GM13977 (cell line): ENCODE results near the gene LGALSL.

Source experiments
- DNase-seq: peaks from one replicate; pipeline ENCODE4 v3.0.0; 2012; ENCODE audit warnings: low spot score
- CTCF ChIP-seq: IDR thresholded peaks from 2 replicates; pipeline ENCODE4 v1.5.1; 2012; ENCODE audit warnings: mild to moderate bottlenecking, control low read depth; ENCODE audit not compliant: insufficient read depth; ENCODE audit errors: extremely low read depth, missing control alignments
- in situ Hi-C: fragments of 300-500 bp; cut with MboI; formaldehyde crosslinking; loops from one replicate; pipeline ENCODE4 v1.12.0; 2022; ENCODE audit warnings: low sequenced_read_pairs, low pct_unique_long_range_greater_than_20kb, mixed read lengths, inconsistent platforms; ENCODE audit not compliant: unreplicated experiment

LGALSL gene

DNA sequence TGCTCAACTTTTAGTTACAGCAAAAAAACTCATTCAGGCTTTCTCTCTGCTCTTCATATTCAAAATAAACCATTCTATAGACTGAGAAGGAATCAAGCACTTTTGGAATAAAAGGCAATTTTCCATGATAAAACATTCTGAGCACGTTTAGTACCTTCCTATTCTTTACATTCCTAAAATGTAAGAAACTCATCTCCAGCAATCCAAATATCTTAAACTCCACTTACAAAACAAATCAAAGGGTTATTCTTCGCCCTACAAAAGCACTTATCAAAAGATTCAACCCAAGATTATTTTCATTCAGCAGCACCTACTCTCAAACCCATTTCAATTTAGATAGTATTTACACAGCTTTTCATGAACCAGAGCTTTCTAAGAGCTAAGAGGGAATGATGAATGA lies 2.9 kb upstream of the LGALSL start:
- TF ChIP-seq CTCF, result no peak
- in situ Hi-C loops, result no loop called here
- DNase-seq, result no peak

DNA sequence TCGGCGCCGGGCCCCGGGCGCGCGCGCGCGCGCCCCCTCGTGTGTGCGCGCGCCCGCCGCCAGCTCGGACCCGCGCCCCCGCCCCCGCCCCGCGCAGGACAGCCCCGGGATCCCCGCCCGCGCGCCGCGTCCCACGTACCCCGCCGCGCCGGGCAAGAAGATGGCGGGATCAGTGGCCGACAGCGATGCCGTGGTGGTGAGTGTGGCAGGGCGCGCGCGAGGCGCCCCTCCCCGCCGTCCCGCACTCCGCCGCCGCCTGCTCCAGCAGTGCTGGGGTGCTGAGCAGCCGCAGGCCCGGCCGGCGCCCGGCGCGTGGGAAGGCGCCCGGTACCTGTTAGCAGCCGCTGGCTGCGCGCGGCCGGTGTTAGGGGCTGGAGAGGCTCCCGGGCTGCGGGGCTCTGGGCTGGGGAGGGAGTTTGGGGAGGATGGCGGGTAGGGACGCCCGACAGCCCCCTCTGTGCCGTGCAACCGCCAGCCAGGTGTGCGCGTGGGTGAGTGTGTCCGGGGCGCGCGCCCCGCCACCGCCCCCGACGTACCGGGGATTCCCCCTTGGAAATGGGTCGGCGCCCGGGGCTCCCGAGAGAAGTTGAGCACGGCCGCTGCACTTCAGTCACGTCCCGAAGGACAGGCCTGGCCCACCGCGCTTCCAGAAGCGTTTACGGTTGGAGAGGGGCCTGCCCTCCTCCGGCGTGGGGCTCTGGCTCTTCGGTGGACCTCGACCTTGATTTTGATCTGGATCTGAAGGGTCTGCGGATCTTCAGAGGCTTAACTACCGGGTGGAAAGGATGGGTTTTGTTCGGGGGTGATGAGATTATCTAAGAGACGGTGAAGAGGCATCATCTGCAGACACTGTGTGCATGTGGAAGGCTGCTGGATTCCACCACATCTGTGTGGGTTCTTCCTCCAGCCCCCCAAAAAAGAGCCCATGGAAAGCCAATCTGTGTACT lies 697 bp downstream of the LGALSL start:
- DNase-seq, result peak; percentile 90

DNA sequence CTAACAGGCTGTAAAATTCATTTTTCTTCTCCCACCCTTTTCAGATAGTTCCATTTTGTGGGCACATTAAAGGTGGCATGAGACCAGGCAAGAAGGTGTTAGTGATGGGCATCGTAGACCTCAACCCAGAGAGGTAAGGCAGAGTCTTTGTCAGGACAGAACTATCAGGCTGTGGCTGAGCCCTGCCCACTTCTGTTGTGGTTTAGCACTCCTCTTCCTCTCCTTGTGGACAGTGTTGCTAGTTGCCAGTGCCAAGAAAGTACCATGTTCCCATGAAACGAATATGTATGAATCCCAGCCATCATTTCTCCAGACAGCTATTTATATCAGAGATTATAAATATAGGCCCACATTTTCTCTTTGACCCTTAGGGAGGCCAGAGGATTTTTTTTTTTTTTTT lies 1.6 kb downstream of the LGALSL start:
- in situ Hi-C loops, result no loop called here
- no peak for DNase-seq
- TF ChIP-seq CTCF, result no peak

More for the DNA sequence above, 697 bp downstream of the LGALSL start:
- TF ChIP-seq CTCF, result no peak
- in situ Hi-C loops, result no loop called here

DNA sequence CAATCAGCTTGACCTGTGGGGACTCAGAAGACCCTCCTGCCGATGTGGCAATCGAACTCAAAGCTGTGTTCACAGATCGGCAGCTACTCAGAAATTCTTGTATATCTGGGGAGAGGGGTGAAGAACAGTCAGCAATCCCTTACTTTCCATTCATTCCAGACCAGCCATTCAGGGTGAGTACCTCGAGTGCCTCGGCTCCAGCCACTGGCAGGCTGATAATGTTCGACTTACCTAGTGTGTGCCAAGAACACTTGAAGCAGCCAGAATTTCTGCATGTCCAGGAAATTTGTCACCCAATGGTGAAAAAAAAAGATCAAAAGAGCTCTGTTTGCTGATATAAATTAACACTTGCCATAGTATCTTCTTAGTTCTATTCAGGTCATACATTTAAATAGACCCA lies 2.3 kb downstream of the LGALSL start:
- DNase-seq, result no peak
- no peak for TF ChIP-seq CTCF
- in situ Hi-C loops, result no loop called here

DNA sequence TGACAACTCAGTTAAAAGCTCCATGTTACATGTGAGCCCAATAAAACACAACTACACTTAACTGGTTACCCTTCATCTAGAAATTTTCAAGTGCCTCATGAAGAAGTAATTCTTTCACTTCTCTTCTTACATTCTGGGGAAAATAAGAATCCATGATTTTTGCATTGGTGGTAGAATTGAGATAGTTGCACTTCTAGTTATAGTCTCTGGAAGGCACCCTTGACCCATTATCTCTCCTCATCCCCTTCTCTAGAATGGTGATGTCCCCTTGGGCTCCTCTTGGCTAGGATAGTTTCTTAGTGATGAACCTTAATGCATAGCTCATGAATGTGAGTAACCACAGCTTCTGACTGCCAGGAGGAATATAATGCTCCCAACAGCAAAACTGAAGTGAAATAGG lies 3.6 kb downstream of the LGALSL start:
- TF ChIP-seq CTCF, result no peak
- DNase-seq, result no peak
- in situ Hi-C loops, result no loop called here

DNA sequence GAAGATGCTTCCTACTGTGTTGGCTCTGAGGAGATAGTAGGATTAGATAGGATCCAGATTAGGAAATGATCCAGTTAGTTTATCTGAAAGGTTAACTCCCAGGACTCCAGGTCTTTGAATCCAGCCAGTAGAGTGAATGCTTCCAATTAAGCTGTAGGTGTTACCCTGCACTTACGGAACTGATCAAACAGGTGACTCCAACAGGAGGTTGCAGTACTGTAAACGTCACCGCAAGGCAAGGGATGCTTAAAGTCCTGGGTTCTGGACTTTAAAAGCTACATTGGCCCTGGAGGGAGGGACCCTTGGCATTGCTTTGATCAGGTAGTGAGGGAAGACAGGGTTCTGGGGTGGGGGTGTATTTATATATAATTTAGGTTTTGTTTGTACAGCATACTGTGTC lies 5.6 kb downstream of the LGALSL start:
- no peak for DNase-seq
- in situ Hi-C loops, result no loop called here
- TF ChIP-seq CTCF, result no peak

DNA sequence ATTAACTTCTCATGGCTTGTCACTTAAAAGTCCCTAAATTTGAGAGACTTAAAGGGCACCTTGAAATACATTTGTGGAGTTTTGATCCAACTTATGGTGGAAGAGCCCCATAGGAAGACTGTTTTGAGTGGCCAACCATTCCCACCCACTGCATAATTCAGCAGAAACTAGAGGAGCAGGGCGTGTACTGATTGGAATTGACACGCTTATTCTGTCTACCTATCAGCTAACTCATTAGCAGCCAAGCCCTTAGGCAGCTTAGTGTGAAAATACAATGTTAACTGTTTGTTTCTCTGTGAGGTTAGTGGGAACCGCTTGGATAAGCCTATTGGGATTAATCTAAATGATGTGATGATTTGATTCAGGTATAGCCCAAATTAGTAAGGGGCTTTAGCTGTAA lies 6.4 kb downstream of the LGALSL start:
- in situ Hi-C loops, result no loop called here
- no peak for TF ChIP-seq CTCF
- DNase-seq, result no peak
